ENCODE results near the gene CENPW.

Gene CENPW

GRCh38 chr6:126373344-126373743 is 33.4 kb downstream of the CENPW start:
- no peak for DNase-seq (ENCODE audit: low read depth)

DNA sequence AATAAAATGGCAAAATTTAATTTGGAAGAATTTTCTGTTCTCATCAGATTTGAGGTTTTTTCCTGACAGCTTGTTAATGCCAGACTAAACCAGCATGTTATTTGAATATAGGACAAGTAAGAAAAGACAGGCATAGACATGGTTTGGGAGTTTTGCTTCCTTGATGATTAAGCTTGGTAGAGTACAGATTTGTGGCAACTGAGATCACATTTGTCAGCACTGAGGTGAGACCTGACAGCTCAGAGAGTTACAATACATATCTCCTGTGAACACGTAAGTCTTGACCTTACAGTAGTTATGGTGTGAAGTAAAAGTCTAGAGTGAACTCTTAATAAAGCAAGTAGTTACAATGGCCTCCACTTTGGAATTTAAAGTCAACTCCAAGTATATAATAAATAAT is 34.5 kb downstream of the CENPW start:
- DNase-seq (ENCODE audit: low read depth), result no peak

GRCh38 chr6:126376682-126377081 is 36.8 kb downstream of the CENPW start:
- no peak for DNase-seq (ENCODE audit: low read depth)

DNA sequence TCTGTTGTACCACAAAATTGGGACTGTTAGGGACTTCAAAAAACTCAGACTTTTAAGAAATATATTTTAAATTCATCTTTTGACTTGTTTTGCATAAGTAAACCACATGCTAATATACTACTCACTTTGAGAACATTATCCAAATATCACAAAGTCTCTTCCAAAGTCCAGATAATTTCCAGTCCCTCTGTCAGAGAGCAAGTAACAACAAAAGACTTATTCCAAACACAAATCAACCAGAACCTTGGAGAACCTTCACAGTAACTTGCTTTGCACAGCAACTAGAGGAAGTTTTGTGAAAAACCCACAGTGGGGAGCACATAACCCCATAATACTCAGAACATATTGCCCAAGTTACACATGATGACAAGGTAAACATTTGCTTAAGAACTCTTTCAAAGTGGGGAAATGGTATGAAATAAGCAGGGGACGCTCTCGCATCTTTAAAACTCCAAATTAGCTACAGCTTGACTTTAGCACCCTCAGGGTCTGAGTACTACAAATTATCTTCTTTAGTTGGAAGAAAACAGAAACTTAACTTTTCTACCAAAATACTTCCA is 37.8 kb downstream of the CENPW start:
- no peak for DNase-seq (ENCODE audit: low read depth)

DNA sequence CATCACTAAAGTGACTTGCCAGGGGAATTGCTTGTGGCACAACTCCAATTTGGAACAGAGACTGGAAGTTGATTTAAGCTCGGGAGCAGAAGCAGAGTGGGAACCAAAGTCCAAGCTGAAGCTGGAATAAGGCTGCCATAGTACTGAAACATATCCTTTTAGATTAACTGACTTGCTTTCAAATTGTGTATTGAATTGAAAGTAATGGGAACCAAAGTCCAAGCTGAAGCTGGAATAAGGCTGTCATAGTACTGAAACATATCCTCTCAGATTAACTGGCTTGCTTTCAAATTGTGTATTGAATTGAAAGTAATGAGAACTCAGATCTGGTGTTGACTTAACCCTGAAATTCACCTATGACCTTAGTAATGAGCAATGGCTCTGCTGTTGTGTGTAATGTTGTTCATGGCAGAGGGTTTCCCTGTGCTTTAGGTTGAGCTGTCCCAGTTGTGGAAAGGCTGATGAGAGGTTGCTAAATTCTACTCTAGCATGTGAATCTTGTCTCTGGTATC is 40.2 kb downstream of the CENPW start:
- DNase-seq (ENCODE audit: low read depth), result no peak

DNA sequence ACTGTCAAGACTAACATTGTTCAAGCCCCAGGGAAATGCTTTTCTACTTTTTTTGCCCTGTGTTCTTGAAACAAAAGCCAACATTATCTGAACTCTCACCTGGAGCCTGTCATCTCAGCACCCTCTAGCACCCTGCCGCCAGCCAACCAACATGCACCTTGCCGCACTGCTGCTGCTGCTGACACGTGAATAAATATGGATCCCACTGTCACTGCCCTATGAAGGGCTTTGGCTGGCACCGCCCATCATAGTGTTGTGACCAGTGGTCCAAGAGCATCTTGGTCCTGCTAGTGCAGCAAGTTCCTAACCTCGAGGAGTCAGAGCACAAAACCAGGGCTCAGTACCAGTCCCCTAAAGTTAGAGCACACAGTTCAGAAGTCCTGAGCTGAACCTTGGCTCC is 41.6 kb downstream of the CENPW start:
- DNase-seq (ENCODE audit: low read depth), result no peak

DNA sequence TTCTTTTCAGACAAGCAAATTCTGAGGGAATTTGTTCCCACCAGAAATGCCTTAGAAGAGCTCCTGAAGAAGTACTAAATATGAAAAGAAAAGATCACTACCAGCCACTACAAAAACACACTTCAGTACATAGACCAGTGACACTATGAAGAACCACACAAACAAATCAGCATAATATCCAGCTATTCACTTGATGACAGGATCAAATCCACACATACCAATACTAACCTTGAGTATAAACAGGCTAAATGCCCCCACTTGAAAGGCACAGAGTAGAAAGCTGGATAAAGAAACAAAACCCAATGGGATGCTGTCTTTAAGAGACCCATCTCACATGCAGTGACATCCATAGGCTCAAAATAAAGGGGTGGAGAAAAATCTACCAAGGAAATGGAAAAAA is 43.3 kb downstream of the CENPW start:
- no peak for DNase-seq (ENCODE audit: low read depth)

DNA sequence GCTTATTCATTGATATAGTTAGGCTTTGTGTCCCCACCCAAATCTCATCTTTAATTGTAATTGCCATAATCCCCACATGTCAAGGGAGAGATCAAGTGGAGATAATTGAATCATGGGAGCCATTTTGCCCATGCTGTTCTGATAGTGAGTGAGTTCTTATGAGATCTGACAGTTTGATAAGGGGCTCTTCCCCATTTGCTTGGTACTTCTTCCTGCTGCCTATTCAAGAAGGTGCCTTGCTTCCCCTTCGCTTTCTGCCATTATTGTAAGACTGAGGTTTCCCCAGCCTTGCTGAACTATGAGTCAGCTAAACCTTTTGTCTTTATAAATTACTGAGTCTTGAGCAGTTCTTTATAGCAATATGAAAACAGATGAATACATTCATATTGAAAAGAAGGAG is 45.6 kb downstream of the CENPW start:
- DNase-seq (ENCODE audit: low read depth), result no peak

DNA sequence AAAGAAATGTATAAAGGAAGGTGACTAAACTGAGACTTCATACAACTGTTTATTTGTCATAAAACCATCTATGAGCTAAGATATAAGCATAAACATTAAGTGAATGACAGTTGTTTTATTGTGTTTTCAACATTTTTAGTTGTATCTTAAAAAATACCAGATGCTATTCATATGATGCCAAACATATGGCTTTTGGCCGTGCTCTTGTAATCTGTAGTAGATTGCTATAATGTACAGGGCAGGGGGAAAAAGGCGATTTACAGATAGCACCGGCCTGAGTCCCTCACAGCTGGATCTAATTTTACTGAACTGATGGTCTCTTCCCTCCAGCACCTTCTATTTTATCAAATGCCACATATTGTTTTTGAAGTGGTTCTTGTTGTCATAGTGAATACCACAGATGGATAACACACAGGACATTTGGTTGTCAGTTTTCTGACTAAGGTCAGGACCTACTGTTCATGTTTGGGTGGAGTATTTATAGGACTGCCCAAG is 48.2 kb downstream of the CENPW start:
- DNase-seq (ENCODE audit: low read depth), result no peak

DNA sequence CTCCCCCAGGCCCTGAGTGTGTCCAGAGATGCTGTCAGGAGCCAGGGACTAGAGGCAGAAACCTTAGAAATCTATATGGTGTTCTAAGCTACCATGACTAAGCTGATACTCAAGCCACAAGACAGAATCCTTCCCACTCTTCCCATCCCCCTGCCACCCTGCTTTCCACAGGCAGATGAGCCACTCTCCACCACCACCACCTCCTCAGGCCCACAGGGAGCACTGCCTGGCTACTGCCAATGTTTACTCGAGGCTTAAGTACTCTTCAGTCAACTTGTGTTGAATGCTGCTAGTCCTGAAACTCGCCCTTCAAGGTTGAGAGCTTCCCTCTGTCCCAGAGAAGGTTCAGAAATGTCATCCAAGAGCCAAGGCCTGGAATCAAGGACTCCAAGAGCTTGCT is 56.2 kb downstream of the CENPW start:
- DNase-seq (ENCODE audit: low read depth), result no peak

Data from stimulated activated CD8-positive, alpha-beta memory T cell treated with anti-CD3 and anti-CD28 coated beads, Interleukin-12 subunit alpha, Interleukin-12 subunit beta, amount 100 ng/mL, for 4 hours (primary cell).